PC-9 (cell line): ENCODE measurements around the gene FOXN1. TPM values are rescaled to one million over a fixed set of nuclear protein-coding genes. Genes with fewer than 3 reads are reported as not detected.
"Not testable (repeated sequence)": the region's sequence is repeated elsewhere in the genome, so short reads cannot be mapped to it uniquely, and the experiment has no call there.

Experiments used
- BruUV-seq: library from RNA; stranded (reverse); fragments of 400-500 nt; replicated peaks from 2 replicates; lab custom pipeline; 2021; lab: Mats Ljungman, UMichigan
- CTCF ChIA-PET: fragments of 300-600 bp; sonication (Branson Sonifier 250); formaldehyde crosslinking; loops from one replicate; lab custom pipeline; 2022; ENCODE audit warnings: antibody characterized with exemption; lab: Charles Lee
- POLR2A ChIA-PET: fragments of 300-600 bp; sonication (Branson Sonifier 250); formaldehyde crosslinking; loops from one replicate; lab custom pipeline; 2022; ENCODE audit warnings: antibody characterized with exemption; ENCODE audit not compliant: unreplicated experiment; lab: Charles Lee
- DNase-seq, 2 experiments: peaks; one replicate each; pipeline versions ENCODE4 v3.0.0 to v3.0.0-alpha.2; 2015 to 2022; ENCODE audit warnings: mixed read lengths in 1 of 2
- H2AFZ ChIP-seq: fragments of 200-600 bp; sonication (generic); 2 replicates; pipeline ENCODE4 v1.8.1; 2017; ENCODE audit warnings: antibody characterized with exemption
- H3F3A ChIP-seq: fragments of 200-600 bp; sonication (generic); 2 replicates; pipeline ENCODE4 v1.8.1; 2017; ENCODE audit warnings: antibody characterized with exemption, mild to moderate bottlenecking, low read depth; ENCODE audit not compliant: insufficient read depth
- H3K27ac ChIP-seq: fragments of 200-600 bp; sonication (generic); 2 replicates; pipeline ENCODE4 v1.6.1; 2016; ENCODE audit warnings: mixed run types
- H3K27me3 ChIP-seq: fragments of 200-600 bp; sonication (generic); 2 replicates; pipeline ENCODE4 v1.6.1; 2016; ENCODE audit warnings: low read depth, mixed run types; ENCODE audit not compliant: insufficient read depth
- H3K36me3 ChIP-seq: fragments of 200-600 bp; sonication (generic); 2 replicates; pipeline ENCODE4 v1.6.1; 2016; ENCODE audit warnings: low read depth, mixed run types
- H3K4me1 ChIP-seq: fragments of 200-600 bp; sonication (generic); replicated peaks from 2 replicates; pipeline ENCODE4 v1.6.1; 2016; ENCODE audit warnings: mixed run types; ENCODE audit not compliant: insufficient read depth
- H3K4me2 ChIP-seq: fragments of 200-600 bp; sonication (generic); 2 replicates; pipeline ENCODE4 v1.6.1; 2017; ENCODE audit warnings: mixed run types
- H3K4me3 ChIP-seq: fragments of 200-600 bp; sonication (generic); 2 replicates; pipeline ENCODE4 v1.6.1; 2016; ENCODE audit warnings: mixed run types
- H3K79me2 ChIP-seq: fragments of 200-600 bp; sonication (generic); 2 replicates; pipeline ENCODE4 v1.6.1; 2017; ENCODE audit warnings: low read depth, mixed run types
- H3K9me2 ChIP-seq: fragments of 200-600 bp; sonication (generic); 2 replicates; pipeline ENCODE4 v1.8.1; 2017; ENCODE audit warnings: mild to moderate bottlenecking; ENCODE audit not compliant: insufficient read depth
- H3K9me3 ChIP-seq: fragments of 200-600 bp; sonication (generic); 2 replicates; pipeline ENCODE4 v1.8.1; 2016; ENCODE audit warnings: low read depth; ENCODE audit not compliant: insufficient read depth
- H4K20me1 ChIP-seq: fragments of 200-600 bp; sonication (generic); 2 replicates; pipeline ENCODE4 v1.8.1; 2017; ENCODE audit not compliant: insufficient read depth
- CTCF ChIP-seq: fragments of 200-600 bp; sonication (generic); conservative IDR thresholded peaks from 2 replicates; pipeline ENCODE4 v1.6.1; 2017; ENCODE audit warnings: mixed run types, antibody characterized with exemption, mild to moderate bottlenecking, moderate library complexity
- EZH2 ChIP-seq: fragments of 200-600 bp; sonication (generic); IDR thresholded peaks from 2 replicates; pipeline ENCODE4 v1.8.0; 2017; ENCODE audit warnings: antibody characterized with exemption, low read depth
- intact Hi-C: fragments of 100-400 bp; cut with micrococcal nuclease; formaldehyde crosslinking; loops from one replicate; pipeline ENCODE4 v1.10.0; 2022; ENCODE audit not compliant: unreplicated experiment
- total RNA-seq: library from RNA; stranded (reverse); gene quantifications from 2 replicates; pipeline ENCODE4 v1.2.3, GENCODE V29; 2021

FOXN1 gene
- total RNA-seq, 1 experiment from 2014 or later = not detected

DNA sequence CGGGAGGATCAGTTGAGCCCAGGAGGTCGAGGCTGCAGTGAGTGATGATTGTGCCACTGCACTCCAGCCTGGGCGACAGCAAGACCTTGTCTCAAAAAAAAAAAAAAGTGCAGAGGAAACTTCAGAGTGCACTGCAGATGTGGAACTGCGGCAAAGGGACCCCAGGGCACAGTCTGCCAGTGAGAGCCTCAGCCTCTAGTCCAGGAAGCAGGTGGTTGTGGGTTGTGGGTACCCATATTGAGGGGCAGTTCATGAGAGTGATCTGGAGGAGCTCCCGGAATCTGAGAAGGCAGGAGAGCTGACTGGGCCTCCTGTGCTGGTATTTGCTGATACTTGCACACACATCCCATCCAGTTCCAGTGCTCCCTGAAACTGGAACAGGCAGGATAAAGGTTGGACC lies 13.1 kb downstream of the FOXN1 start:
- no peaks in the 10 kb centered on the region; the same call in 1 of the 2 replicates for H3K4me1 ChIP-seq
- H3K4me3 ChIP-seq = no peak overlapping the region
- BruUV-seq = no TSS peak
- no peaks in the 10 kb centered on the region for H3K9me3 ChIP-seq
- no peak overlapping the region for H2AFZ ChIP-seq
- no peaks in the 10 kb centered on the region for H3K79me2 ChIP-seq
- H4K20me1 ChIP-seq = no peaks in the 10 kb centered on the region
- no peaks in the 10 kb centered on the region for H3F3A ChIP-seq
- H3K27me3 ChIP-seq = peaks cover 12% of the 10 kb centered on the region
- no peaks in the 10 kb centered on the region for H3K36me3 ChIP-seq
- H3K27ac ChIP-seq = no peak overlapping the region
- TF ChIP-seq CTCF = no peak
- TF ChIP-seq EZH2 = no peak
- CTCF ChIA-PET = no interaction called here
- intact Hi-C loops = no loop called here
- DNase-seq = no peak
- POLR2A ChIA-PET = interaction anchor here (0.6 kb wide), 1 partner anchor 152 kb away, joined by 7 read pairs; no protein-coding TSS in a partner anchor
- H3K4me2 ChIP-seq = no peak overlapping the region
- H3K9me2 ChIP-seq = no peaks in the 10 kb centered on the region

DNA sequence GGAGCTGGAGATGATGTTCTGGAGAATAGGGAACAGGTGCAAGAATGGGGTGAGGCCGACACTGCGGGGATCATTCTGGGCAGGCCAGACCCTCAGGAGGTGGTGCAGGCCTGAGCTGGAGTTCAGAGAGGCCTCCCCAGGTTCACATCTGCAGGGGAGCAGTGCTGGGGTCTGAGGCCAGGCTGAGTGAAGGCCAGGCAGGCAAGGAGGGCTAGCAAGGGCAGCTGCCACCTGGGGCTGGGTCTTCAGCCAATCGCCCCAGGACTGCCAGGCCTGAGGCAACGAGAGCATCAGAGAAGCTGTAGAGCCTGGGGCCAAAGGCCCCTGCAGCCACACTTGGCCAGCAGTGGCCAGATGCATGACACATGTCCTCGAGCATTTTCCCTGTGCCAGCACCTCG lies 14.5 kb downstream of the FOXN1 start:
- H2AFZ ChIP-seq = no peak overlapping the region
- H3K79me2 ChIP-seq = no peaks in the 10 kb centered on the region
- TF ChIP-seq EZH2 (no peak), CTCF (no peak)
- CTCF ChIA-PET = no interaction called here
- intact Hi-C loops = no loop called here
- no peaks in the 10 kb centered on the region for H3F3A ChIP-seq
- no peak overlapping the region for H3K4me3 ChIP-seq
- no peaks in the 10 kb centered on the region for H3K36me3 ChIP-seq
- no peak for DNase-seq
- no peaks in the 10 kb centered on the region; the same call in 1 of the 2 replicates for H3K27me3 ChIP-seq
- H3K4me1 ChIP-seq = peaks cover 12% of the 10 kb centered on the region
- no peaks in the 10 kb centered on the region for H3K9me2 ChIP-seq
- no peak overlapping the region for H3K4me2 ChIP-seq
- POLR2A ChIA-PET = no interaction called here
- H3K9me3 ChIP-seq = no peaks in the 10 kb centered on the region
- H4K20me1 ChIP-seq = no peaks in the 10 kb centered on the region
- H3K27ac ChIP-seq = no peak overlapping the region
- BruUV-seq = no TSS peak

- intact Hi-C loops = no loop called here
- H3K27me3 ChIP-seq = no peaks in the 10 kb centered on the region; the same call in 1 of the 2 replicates
- DNase-seq = no peak
- H3F3A ChIP-seq = no peaks in the 10 kb centered on the region
- no peaks in the 10 kb centered on the region for H3K9me2 ChIP-seq
- ChIA-PET POLR2A (no interaction called here), CTCF (no interaction called here)
- H3K4me2 ChIP-seq = no peak overlapping the region
- BruUV-seq = no TSS peak
- TF ChIP-seq CTCF (no peak), EZH2 (no peak)
- no peak overlapping the region for H3K27ac ChIP-seq
- peaks cover 15% of the 10 kb centered on the region for H3K4me1 ChIP-seq
- no peak overlapping the region for H3K4me3 ChIP-seq
- no peaks in the 10 kb centered on the region for H3K36me3 ChIP-seq
- H4K20me1 ChIP-seq = no peaks in the 10 kb centered on the region
- no peak overlapping the region for H2AFZ ChIP-seq
- no peaks in the 10 kb centered on the region for H3K79me2 ChIP-seq
- no peaks in the 10 kb centered on the region for H3K9me3 ChIP-seq
Measured at GRCh38 chr17:28521311-28522085, 15.3 kb downstream of the FOXN1 start.

GRCh38 chr17:28522281-28522680 lies 16.1 kb downstream of the FOXN1 start:
- H3K36me3 ChIP-seq, POLR2A ChIA-PET, H3F3A ChIP-seq, H3K27me3 ChIP-seq, H3K9me2 ChIP-seq, H3K4me2 ChIP-seq, H4K20me1 ChIP-seq, H3K4me3 ChIP-seq, BruUV-seq, DNase-seq, H3K27ac ChIP-seq, H2AFZ ChIP-seq, H3K9me3 ChIP-seq, H3K79me2 ChIP-seq, intact Hi-C loops: not testable (repeated sequence)
- H3K4me1 ChIP-seq = peaks cover 20% of the 10 kb centered on the region
- CTCF ChIA-PET = interaction anchor here (0.7 kb wide), 1 partner anchor 30 kb away, joined by 5 read pairs; no protein-coding TSS in a partner anchor
